ENCODE results near the gene MTFR1L.

- TF ChIP-seq CTCF (conservative IDR thresholded peaks at IDR 0.05; ENCODE audit: low read length) (no peak), EZH2phosphoT487 (IDR thresholded peaks at IDR 0.05; ENCODE audit: borderline replicate concordance, low read depth, low read length) (no peak)
Observed at GRCh38 chr1:25831569-25832196, 11.9 kb downstream of the MTFR1L start.

Measured in OCI-LY7 (cell line).